ENCODE data around the gene AP2S1.

DNA sequence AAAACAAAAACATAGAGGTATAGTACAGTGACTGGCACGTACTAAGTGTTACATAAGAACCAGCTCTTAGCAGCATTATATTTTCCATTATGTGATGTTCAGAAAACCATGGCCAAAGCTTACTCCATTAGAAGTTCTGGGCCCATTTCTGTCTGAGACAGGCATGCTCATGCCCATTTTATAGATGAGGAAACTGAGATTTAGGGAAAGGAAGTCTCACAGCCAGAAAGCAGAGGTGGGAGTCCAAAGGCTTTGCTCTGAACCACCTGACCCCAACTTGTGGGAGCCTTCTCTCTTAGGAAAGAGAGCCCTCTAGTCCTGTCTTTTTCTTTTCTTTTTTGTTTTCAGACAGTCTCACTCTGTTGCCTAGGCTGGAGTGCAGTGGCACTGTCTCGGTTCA lies 2.3 kb downstream of the AP2S1 start:
- TF ChIP-seq, protein P1, sequence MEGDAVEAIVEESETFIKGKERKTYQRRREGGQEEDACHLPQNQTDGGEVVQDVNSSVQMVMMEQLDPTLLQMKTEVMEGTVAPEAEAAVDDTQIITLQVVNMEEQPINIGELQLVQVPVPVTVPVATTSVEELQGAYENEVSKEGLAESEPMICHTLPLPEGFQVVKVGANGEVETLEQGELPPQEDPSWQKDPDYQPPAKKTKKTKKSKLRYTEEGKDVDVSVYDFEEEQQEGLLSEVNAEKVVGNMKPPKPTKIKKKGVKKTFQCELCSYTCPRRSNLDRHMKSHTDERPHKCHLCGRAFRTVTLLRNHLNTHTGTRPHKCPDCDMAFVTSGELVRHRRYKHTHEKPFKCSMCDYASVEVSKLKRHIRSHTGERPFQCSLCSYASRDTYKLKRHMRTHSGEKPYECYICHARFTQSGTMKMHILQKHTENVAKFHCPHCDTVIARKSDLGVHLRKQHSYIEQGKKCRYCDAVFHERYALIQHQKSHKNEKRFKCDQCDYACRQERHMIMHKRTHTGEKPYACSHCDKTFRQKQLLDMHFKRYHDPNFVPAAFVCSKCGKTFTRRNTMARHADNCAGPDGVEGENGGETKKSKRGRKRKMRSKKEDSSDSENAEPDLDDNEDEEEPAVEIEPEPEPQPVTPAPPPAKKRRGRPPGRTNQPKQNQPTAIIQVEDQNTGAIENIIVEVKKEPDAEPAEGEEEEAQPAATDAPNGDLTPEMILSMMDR (IDR thresholded peaks at IDR 0.05): no peak
- no peak for TF ChIP-seq POLR2A (IDR thresholded peaks at IDR 0.05; ENCODE audit: low read depth)

Data from esophagus muscularis mucosa (tissue), 3 donors.